ENCODE data around the gene STRADA.

STRADA gene

GRCh38 chr17:63658366-63658765 is 83.2 kb downstream of the STRADA start:
- Mint-ChIP-seq H3K9me3 (no peaks in the 10 kb centered on the region), H3K27me3 (ENCODE audit: low read depth) (no peaks in the 10 kb centered on the region)

GRCh38 chr17:63657786-63658185 is 83.8 kb downstream of the STRADA start:
- no peaks in the 10 kb centered on the region for H3K9me3 Mint-ChIP-seq
- H3K27ac Mint-ChIP-seq, result no peak overlapping the region
- no peaks in the 10 kb centered on the region for H3K27me3 Mint-ChIP-seq (ENCODE audit: low read depth)
- no peaks in the 10 kb centered on the region for H3K4me1 Mint-ChIP-seq
- no peak for TF ChIP-seq CTCF (IDR thresholded peaks at IDR 0.05; ENCODE audit: unreplicated experiment in 3 of 3)
- no peak overlapping the region for H3K4me3 Mint-ChIP-seq
- peaks cover 44% of the 10 kb centered on the region for H3K36me3 Mint-ChIP-seq (ENCODE audit: low read depth)

More at GRCh38 chr17:63658366-63658765, 83.2 kb downstream of the STRADA start:
- no peaks in the 10 kb centered on the region for H3K4me1 Mint-ChIP-seq
- TF ChIP-seq CTCF (IDR thresholded peaks at IDR 0.05; ENCODE audit: unreplicated experiment in 3 of 3), result no peak
- peaks cover 44% of the 10 kb centered on the region for H3K36me3 Mint-ChIP-seq (ENCODE audit: low read depth)
- H3K27ac Mint-ChIP-seq, result no peak overlapping the region
- H3K4me3 Mint-ChIP-seq, result no peak overlapping the region

- TF ChIP-seq CTCF (IDR thresholded peaks at IDR 0.05; ENCODE audit: unreplicated experiment in 3 of 3), result no peak
- no peaks in the 10 kb centered on the region for H3K9me3 Mint-ChIP-seq
- no peak overlapping the region for H3K27ac Mint-ChIP-seq
- peaks cover 37% of the 10 kb centered on the region for H3K36me3 Mint-ChIP-seq (ENCODE audit: low read depth)
- no peaks in the 10 kb centered on the region for H3K4me1 Mint-ChIP-seq
- no peaks in the 10 kb centered on the region for H3K27me3 Mint-ChIP-seq (ENCODE audit: low read depth)
- no peak overlapping the region for H3K4me3 Mint-ChIP-seq
Measured at GRCh38 chr17:63653050-63653449, 88.5 kb downstream of the STRADA start.

All from nephron (organoid).